ENCODE results near the gene UBR4.
A peak's percentile ranks its signal among the peaks of the same experiment; 100 is the strongest.

Gene UBR4

DNA sequence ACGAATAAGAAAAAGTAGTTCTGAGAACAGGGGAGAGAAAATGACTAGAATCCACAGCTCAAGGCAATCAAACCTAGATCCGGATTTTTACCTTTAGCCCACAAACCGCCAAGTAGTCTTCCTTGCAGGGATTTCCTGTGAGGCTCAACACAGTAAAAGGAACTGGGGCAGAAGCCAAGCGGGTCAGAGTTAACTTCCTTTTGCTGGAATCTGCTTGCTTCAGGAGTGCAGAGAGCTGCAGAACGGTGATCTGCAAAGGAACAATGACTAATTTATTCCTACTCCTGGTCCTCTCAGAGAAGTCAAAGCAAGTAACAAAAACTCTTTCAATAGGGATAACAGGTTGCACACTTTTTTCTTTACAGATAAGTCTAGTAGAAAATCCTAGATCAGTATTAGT, 53.4 kb downstream of the UBR4 start:
- no peak overlapping the region for H3K4me3 ChIP-seq (ENCODE audit: low read depth, low read length)
- DNase-seq (ENCODE audit: low read depth), result peak; percentile 37

DNA sequence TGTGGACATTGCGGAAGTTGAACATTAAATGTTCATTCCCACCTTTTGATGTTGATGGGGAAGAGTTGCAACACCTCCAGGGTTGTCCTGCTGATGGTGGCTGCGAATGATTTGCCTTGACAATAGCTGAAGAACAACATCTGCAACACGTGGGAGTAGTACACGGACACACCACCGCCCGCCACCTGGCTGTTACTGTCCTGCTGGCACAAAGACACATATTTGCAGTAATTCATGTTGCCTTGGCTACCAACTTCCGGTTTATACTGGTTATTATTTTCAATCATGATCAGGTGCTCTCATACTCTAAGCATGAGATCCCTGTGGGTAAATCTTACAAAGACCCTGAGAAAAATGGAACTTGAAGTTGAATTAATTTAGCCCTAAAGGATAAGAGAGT, 55.2 kb downstream of the UBR4 start:
- H3K4me3 ChIP-seq (ENCODE audit: low read depth, low read length), result no peak overlapping the region
- DNase-seq (ENCODE audit: low read depth), result no peak

DNA sequence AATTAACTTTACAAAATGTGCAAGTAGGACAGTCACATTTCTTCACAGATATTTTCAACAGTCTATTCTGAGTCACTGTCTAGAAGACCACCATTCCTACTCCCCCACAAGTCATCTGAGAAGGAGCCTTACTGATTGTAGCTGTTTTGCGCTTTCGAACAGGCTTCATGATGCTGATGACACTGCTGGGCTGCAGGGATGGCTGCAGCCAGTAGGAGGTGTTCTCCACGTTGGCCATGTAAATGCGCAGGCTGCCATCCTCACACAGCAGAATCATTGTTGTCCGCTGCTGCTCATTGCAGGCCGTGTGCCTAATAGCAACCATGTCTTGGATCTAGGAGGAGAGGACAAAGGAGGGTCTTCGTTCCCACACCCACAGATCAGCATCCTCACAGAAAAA, 56.9 kb downstream of the UBR4 start:
- DNase-seq (ENCODE audit: low read depth), result no peak
- no peak overlapping the region for H3K4me3 ChIP-seq (ENCODE audit: low read depth, low read length)

DNA sequence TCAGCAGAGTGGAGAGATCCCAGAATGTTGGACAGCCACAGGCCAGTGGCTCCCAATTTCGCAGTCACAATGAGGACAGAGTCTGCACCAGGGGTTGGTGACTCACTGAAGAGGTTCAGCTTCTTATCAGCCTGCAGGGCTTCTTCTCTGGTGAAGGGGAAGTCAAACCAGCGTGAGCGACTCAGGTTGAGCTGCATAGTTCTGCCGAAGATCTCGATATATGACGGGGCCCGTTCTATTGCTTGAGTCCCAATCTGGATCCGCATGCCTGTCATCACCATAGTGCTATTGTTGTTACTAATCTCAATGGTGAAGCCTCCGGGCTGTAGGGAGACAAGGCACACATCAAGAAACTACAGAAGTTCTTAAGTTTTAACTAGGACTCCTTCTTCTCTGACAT, 58.5 kb downstream of the UBR4 start:
- H3K4me3 ChIP-seq (ENCODE audit: low read depth, low read length), result no peak overlapping the region
- DNase-seq (ENCODE audit: low read depth), result no peak

DNA sequence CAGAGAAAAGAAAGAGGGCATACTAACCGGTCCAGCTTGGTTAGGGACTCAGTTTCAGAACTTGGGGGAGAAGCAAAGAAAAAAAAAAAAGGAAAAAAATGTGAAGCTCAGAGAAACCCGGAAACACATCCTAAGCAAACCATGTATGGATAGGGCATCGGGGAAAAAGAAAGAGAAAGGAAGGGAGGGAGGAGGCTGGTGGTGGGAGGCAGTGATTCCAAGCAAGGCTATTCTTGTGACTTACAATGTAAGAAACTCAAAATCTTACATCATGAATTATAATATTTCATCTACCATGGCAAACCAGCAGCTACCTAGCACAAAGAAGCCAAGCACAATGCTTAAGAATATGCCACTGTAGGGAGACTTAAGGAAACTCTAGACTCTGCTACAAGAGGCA, 60.3 kb downstream of the UBR4 start:
- DNase-seq (ENCODE audit: low read depth), result no peak
- H3K4me3 ChIP-seq (ENCODE audit: low read depth, low read length), result no peak overlapping the region

DNA sequence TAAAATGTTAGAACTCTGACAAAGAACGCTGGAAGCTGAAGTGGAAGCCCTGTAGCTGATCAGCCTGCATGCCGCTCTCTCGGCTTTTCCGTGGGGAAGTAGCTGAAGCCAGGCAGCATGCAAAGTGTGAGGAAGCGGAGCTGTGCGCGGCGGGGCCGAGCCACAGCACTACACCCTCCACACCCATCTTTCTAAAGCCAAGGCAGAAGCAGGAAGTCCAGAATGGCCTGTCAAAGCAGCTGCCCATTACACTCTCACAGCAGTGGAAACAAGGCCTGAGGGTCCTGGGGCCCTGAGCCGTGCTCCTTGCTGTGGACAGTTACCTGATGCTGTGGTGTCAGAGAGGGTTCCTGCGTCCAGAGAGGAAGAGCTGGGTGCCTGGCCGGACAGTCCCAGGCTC, 69.6 kb downstream of the UBR4 start:
- no peak overlapping the region for H3K4me3 ChIP-seq (ENCODE audit: low read depth, low read length)
- no peak for DNase-seq (ENCODE audit: low read depth)

DNA sequence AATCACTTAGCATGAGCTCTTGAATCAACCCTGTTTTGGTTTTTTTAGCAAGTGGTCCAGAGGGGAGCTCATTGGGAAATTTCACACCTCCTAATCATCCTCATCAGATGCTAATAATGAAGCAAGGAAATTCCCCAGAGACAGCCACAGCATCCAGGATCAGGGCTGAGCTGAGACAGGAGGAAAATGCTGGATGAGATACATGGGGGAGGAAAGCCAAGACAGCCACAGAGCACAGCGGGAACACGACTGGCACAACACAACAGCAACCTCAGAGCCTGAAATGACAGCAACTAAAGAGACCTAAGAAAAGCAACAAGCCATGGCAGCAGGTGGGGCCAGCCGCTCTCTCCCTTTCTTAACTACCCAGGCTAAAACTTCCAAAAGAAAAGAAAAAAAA, 70.4 kb downstream of the UBR4 start:
- no peak for DNase-seq (ENCODE audit: low read depth)
- H3K4me3 ChIP-seq (ENCODE audit: low read depth, low read length), result no peak overlapping the region

DNA sequence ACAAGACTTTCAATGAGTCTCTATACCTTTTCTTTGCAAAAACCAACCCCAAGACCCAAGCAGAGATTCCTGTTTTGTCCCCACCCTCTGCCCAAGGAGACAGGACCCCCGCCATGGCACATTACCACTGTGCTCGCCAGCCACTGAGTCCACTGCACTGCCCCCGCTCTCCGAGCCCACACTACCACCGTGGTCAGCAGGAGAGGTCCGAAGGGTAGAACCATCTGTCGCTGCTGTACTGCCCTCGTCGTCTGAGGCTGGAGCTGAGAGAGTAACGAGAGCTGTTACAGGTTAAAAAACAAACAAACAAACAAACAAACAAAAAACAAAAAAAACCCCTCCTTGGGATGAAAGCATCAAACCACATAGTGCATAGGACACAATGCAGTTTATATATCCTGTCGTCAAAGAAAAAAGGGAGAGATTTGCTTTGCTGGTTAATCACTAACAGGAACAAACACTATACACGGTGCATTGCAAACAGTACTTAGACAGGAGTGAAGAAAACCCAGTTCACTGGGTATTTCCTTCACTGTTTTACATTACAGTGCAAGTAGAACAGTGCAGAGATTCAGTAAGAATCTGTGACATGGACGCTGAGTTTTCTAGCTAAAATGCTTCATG, 71.0 kb downstream of the UBR4 start:
- no peak for DNase-seq (ENCODE audit: low read depth)
- H3K4me3 ChIP-seq (ENCODE audit: low read depth, low read length), result no peak overlapping the region

DNA sequence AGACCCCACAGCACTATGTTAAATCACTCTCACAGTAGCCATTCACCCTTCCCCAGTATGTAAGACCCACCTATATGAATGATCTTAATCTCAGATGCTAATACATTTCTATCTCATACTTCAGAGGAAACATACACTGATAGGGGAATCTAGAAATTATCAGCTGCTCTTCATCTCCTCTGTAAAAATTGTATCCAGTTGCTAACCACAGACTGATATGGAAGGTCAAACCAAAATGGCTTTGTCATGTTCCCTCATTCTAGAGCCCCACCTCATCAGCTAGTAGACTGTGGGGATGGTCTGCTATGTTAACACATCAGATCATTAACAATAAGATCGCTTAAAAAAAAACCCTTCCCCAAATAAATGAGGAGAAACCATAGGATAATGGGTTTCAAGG, 71.7 kb downstream of the UBR4 start:
- H3K4me3 ChIP-seq (ENCODE audit: low read depth, low read length), result no peak overlapping the region
- DNase-seq (ENCODE audit: low read depth), result no peak

DNA sequence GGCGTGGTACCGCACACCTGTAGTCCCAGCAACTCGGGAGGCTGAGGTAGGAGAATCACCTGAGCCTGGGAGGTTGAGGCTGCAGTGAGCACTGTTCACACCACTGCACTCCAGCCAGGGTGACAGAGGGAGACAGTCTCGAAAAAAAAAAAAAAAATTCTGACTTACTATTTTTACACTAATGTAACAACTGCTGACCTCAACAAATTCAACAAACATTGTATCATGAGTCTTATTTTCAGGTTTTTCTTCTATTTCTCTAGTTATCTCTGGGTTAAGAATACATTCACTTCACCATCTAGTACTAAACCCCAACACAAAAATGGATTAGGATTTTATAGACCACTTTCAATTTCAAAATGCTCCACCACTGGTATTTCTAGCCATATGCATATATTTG, 72.9 kb downstream of the UBR4 start:
- no peak for DNase-seq (ENCODE audit: low read depth)
- no peak overlapping the region for H3K4me3 ChIP-seq (ENCODE audit: low read depth, low read length)

DNA sequence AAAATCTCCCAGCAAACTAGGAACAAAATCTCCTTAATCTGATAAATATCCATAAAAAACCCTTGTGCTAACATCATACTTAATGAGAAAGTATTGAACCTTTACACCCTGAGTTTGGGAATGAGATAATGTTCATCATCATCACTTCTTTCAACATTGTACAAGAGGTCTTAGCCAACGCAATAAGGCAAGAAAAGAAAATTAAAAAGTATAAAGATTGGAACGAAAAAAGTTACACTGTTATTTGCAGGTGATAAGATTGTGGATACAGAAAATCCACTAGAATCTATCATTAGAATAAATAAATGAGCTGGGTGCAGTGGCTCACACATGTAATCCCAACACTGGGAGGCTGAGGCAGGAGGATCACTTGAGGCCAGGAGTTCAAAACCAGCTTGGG, 76.7 kb downstream of the UBR4 start:
- no peak for DNase-seq (ENCODE audit: low read depth)
- no peak overlapping the region for H3K4me3 ChIP-seq (ENCODE audit: low read depth, low read length)

DNA sequence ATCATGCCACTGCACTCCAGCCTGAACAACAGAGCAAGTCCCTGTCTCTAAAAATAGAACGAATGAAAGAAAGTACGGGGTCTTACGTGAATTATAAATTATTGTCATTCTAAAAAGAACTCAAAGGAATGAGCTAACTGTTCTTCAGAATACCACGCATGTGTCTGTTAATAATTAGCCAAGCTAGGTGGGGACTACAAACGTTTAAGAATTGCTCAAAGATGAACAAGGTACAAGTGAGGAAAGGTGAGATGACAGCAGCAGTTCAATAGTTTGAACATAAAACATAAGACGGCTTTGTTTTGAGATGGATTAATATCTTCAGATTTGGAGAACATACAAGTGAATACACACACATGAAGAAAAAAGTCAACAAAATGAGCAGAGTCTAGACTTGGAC, 79.6 kb downstream of the UBR4 start:
- H3K4me3 ChIP-seq (ENCODE audit: low read depth, low read length), result no peak overlapping the region
- DNase-seq (ENCODE audit: low read depth), result no peak

DNA sequence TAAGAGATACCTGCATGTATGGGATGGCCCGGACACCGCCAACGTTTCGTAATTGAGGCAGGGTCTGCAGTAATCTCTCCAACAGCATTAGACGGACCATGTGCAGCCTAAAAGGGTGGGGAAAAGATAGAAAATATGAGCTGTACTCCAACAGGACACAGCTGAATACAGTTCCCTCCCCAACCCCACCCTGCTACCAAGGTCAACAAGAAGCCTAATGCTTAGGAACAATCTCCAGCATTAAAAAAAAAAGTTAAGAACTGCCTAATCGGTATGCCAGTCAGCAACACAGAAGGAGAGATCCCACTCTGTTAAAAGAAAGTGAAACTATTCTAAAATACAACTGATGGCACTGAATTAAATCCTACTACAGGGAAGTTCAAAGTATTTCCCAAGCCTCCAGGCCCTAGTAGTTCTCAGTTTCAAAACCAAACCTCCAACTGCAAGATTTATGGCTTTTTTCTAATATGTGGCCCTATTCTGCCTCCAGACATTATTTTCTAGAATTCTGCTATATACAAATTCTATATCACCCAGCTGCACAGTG, 81.0 kb downstream of the UBR4 start:
- DNase-seq (ENCODE audit: low read depth), result no peak
- no peak overlapping the region for H3K4me3 ChIP-seq (ENCODE audit: low read depth, low read length)

DNA sequence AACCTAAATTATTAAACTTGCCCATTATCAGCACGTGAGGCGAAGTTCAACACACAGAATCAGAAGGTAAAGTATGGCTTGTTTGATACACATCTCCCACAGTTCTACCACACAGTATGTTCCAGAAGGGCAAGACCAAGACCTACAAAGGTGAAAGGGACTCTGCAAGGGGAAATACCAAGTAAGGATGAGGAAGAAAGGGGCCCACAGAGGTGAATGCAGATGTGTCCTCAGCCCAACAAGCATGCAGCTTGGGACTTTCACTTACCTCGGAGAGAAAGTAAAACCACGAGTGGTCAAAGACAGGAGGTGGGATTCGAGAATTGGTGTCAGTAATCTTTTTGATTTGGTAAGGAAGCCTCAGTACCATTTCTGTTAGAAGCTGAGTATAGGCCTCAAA, 85.8 kb downstream of the UBR4 start:
- no peak overlapping the region for H3K4me3 ChIP-seq (ENCODE audit: low read depth, low read length)
- DNase-seq (ENCODE audit: low read depth), result no peak

DNA sequence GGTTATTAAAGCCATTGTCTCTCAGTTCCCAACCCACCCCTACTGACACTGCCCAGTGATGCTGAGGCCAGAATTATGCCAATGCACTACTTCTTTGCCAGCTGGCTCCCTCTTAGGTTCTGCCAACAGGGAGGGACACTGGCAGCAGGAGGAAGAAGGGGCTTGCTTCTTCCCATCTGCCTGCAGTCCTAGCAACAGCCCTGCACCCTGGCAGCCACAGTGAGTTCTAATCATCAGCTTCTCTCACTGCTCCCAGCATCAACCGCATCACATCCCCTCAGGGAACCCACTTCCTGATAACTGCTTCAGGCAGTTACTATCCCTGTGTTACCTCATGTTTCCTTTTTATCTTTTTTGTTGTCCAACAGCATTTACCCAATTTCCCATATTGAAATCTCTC, 86.2 kb downstream of the UBR4 start:
- no peak for DNase-seq (ENCODE audit: low read depth)
- H3K4me3 ChIP-seq (ENCODE audit: low read depth, low read length), result no peak overlapping the region

DNA sequence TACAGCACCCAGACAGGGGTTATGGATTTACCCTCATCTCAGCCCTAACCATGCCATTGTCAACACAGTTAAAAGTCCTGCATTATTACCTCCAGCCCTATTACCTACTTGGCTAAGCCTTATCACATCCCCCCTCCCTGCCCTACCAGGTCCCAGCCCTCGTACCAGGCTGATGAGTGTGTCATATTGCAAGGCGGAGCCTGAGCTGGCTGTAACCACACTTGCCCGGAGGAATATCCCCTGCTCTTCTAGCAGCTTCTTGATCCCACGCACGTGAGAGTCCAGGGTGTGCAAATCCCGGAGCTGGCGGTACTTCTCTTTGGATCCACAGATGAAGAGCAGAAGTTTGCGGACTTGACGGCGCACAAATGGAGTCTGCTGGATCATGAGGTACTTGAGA, 87.4 kb downstream of the UBR4 start:
- no peak overlapping the region for H3K4me3 ChIP-seq (ENCODE audit: low read depth, low read length)
- DNase-seq (ENCODE audit: low read depth), result no peak

DNA sequence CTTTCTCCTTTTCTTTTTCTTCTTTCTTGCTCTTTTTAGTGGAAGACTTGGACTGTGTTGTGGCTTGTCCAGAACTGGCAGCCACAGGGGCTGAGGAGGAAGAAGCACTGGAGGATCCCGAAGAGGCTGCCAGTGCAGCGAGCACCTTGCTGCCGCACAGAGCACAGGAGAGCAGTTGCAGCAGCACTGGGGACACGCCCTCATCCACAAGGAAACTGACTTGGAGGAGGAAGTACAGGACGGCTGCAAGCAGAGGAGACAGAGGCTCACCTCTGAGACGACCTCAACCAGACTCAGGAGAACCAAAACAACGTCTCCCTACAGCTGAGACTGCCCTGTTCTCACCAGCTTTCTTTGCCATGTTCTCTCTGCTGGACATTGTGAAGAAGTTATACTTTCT, 88.9 kb downstream of the UBR4 start:
- no peak overlapping the region for H3K4me3 ChIP-seq (ENCODE audit: low read depth, low read length)
- DNase-seq (ENCODE audit: low read depth), result no peak

DNA sequence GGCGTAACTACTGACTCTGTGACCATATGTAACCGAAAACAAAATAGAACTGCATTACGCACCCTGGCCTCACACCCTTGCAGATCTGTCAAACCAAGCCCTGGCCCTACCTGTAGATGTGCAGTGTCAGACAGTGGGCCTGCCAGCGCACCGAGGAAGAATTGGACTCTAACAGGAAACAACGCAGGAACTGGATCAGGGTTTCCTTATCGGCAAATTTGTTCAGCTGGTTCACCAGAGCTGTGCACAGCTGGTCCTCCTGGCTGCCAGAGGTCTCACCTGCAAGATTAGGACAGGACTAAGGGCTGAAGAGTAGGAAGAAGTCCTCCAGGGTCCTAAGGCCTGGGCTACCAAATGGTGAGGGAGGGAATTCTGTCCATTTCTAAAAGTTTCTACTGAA, 90.0 kb downstream of the UBR4 start:
- DNase-seq (ENCODE audit: low read depth), result no peak
- no peak overlapping the region for H3K4me3 ChIP-seq (ENCODE audit: low read depth, low read length)

DNA sequence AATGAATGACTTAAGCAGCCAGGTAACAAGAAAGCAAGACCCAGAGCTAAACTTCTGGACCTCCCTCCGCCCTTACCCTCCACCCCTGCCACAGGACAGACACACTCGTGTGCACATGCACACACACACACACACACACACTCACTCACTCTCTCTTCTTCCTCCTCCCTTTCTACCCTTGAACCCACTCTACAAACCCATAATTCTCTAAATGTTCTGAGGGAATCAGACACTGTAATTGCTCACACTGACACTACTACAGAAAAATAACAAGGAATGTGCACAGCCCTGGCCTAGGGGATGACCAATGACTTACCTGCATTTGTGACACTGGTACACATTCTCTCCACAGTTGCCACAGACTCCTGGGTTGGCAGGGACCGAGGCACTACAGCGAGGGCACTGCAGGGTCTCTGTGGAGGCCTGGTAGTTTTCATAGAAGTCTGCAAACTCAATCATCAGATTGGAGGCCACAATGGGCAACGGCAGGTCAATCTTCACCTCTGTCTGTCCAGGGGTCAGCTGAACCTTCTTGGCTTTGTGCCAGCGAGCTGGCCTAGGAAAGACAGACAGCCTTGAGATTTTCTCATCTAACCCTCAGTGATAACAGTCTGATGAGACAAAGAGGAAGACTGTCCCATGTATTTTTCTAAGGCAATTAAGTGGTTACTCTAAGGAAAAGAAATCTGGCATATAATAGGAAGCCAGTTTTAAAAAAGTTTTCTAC, 94.8 kb downstream of the UBR4 start:
- DNase-seq (ENCODE audit: low read depth), result no peak
- no peak overlapping the region for H3K4me3 ChIP-seq (ENCODE audit: low read depth, low read length)

DNA sequence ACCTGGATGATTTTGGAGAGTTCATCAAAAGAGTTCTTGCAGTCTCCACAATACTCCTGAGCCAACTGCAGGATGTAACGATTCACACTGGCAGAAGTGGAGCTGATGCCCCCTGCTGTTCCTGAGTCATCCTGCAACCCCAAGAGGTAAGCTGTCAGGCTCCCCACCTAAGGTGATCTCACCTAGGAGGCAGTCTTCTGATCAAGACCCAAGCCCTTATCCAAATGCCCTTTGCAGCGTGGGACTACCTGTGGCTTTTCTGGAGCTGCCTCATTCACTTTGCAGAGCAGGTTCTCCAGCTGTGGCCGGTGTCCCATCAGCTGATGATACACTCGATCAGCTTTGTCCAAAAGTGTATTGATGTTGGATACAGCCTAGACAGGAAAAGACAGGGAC, 96.4 kb downstream of the UBR4 start:
- H3K4me3 ChIP-seq (ENCODE audit: low read depth, low read length), result no peak overlapping the region
- DNase-seq (ENCODE audit: low read depth), result no peak

DNA sequence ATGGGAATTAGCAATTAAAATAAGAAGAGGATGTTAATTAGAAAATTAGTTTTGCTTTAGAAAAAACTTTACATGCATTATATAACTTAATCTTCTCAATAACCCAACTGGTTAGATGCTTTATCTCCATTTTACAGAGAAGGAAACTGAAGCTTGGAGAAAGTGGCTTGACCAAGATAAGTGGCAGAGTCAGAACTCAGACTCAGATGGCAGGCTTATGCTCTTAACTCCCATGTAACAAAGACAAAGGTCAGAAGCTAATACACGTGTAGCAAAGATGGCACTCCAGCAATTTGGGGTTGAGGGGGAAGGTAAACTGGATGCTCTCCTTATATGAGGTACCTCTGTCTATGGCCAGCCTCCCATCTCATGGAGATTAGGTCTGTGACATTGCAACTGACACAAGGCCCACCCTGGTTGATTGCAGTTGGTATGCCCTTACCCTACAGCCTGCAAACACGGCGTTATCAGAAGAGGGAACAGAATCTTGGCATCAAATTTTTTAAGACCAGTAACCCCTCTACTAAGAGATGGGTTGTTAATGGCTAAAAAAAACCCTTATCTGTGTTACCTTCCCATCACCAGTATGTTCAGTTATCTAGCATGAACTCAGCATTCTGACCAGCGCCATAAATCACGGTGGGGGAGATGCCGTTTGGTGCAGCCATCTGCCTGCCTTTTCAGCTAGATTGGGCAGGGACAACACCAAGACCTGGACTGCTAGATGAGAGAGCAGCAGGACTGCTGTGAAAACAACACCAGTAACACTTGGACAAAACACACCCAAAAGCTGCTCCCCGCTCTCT, 97.0 kb downstream of the UBR4 start:
- no peak for DNase-seq (ENCODE audit: low read depth)
- no peak overlapping the region for H3K4me3 ChIP-seq (ENCODE audit: low read depth, low read length)
